CD8-positive, alpha-beta memory T cell (primary cell): ENCODE results near the gene IGSF10. TPM values are rescaled to one million over a fixed set of nuclear protein-coding genes. Genes with fewer than 3 reads are reported as not detected.
A peak's percentile ranks its signal among the peaks of the same experiment; 100 is the strongest.
"Not testable (repeated sequence)": the region's sequence is repeated elsewhere in the genome, so short reads cannot be mapped to it uniquely, and the experiment has no call there.

ENCODE experiments used
- CTCF ChIA-PET: fragments of 350-600 bp; sonication (Branson Sonifier 250); formaldehyde crosslinking; loops from one replicate; lab custom pipeline; 2021; ENCODE audit warnings: antibody characterized with exemption; lab: Charles Lee
- POLR2A ChIA-PET: fragments of 350-600 bp; sonication (Branson Sonifier 250); formaldehyde crosslinking; loops from one replicate; lab custom pipeline; 2021; ENCODE audit warnings: antibody characterized with exemption; lab: Charles Lee
- DNase-seq, 5 donors: peaks; one replicate each; pipeline versions ENCODE4 v3.0.0 to v3.0.0-alpha.2; 2020 to 2022; ENCODE audit warnings: mixed read lengths in 1 of 5
- H3K27ac ChIP-seq: one replicate; pipeline ENCODE4 v1.7.0; 2013; ENCODE audit warnings: low read depth, mild to moderate bottlenecking, low read length, moderate library complexity
- H3K27me3 ChIP-seq: 2 replicates; pipeline ENCODE4 v1.7.0; 2013; ENCODE audit warnings: low read length, mild to moderate bottlenecking; ENCODE audit not compliant: insufficient read depth, poor library complexity, severe bottlenecking
- H3K36me3 ChIP-seq: 2 replicates; pipeline ENCODE4 v1.7.0; 2013; ENCODE audit warnings: mild to moderate bottlenecking, low read length, moderate library complexity; ENCODE audit not compliant: insufficient read depth
- H3K4me1 ChIP-seq: 2 replicates; pipeline ENCODE4 v1.7.0; 2013; ENCODE audit warnings: mild to moderate bottlenecking, low read length, moderate library complexity; ENCODE audit not compliant: insufficient read depth
- H3K4me3 ChIP-seq: 2 replicates; pipeline ENCODE4 v1.7.0; 2013; ENCODE audit warnings: mild to moderate bottlenecking, low read length
- H3K9me3 ChIP-seq: 2 replicates; pipeline ENCODE4 v1.7.0; 2013; ENCODE audit warnings: mild to moderate bottlenecking, low read length
- H3K27ac Mint-ChIP-seq, 8 donors: one replicate each; pipeline ENCODE4 v1.8.0; 2020 to 2021; ENCODE audit warnings: mixed read lengths in 8 of 8, mild to moderate bottlenecking in 6 of 8, inconsistent platforms in 3 of 8, moderate library complexity in 3 of 8
- H3K27me3 Mint-ChIP-seq, 2 donors: one replicate each; pipeline ENCODE4 v1.8.0; 2020 to 2021; ENCODE audit warnings: mixed read lengths in 2 of 2, mild to moderate bottlenecking in 1 of 2, moderate library complexity in 1 of 2
- H3K36me3 Mint-ChIP-seq, 3 donors: one replicate each; pipeline ENCODE4 v1.8.0; 2020 to 2021; ENCODE audit warnings: mixed read lengths in 3 of 3, inconsistent platforms in 1 of 3, mild to moderate bottlenecking in 1 of 3
- H3K4me1 Mint-ChIP-seq, 3 donors: one replicate each; pipeline ENCODE4 v1.8.0; 2020 to 2021; ENCODE audit warnings: mixed read lengths in 3 of 3, inconsistent platforms in 1 of 3, mild to moderate bottlenecking in 1 of 3
- H3K4me3 Mint-ChIP-seq, 7 donors: one replicate each; pipeline ENCODE4 v1.8.0; 2020 to 2021; ENCODE audit warnings: mixed read lengths in 7 of 7, mild to moderate bottlenecking in 6 of 7, moderate library complexity in 4 of 7, inconsistent platforms in 2 of 7
- H3K9me3 Mint-ChIP-seq, 5 donors: one replicate each; pipeline ENCODE4 v1.8.0; 2020 to 2022; ENCODE audit warnings: mixed read lengths in 5 of 5, mild to moderate bottlenecking in 3 of 5, moderate library complexity in 2 of 5, inconsistent platforms in 1 of 5
- polyA plus RNA-seq: library from polyadenylated mRNA; unstranded; fragments of 300-500 nt; fragmentation: Illumina TruSeq; gene quantifications from one replicate; pipeline ENCODE4 v1.2.3, GENCODE V29; 2021
- total RNA-seq, 2 experiments: library from RNA; stranded (reverse); gene quantifications; one replicate each; pipeline ENCODE4 v1.2.3, GENCODE V29; 2021

IGSF10 gene
- total and polyA plus RNA-seq, 3 experiments from 2014 or later, result not detected

- ChIA-PET POLR2A (no interaction called here), CTCF (no interaction called here)
- no peak for DNase-seq
- H3K4me3 Mint-ChIP-seq, result no peak overlapping the region
- Histone ChIP-seq H3K27me3 (no peaks in the 10 kb centered on the region), H3K4me3 (no peak overlapping the region), H3K36me3 (no peaks in the 10 kb centered on the region), H3K27ac (no peak overlapping the region), H3K9me3 (no peaks in the 10 kb centered on the region), H3K4me1 (no peaks in the 10 kb centered on the region)
- H3K4me1 Mint-ChIP-seq, result no peaks in the 10 kb centered on the region
- no peaks in the 10 kb centered on the region for H3K36me3 Mint-ChIP-seq
- H3K27me3 Mint-ChIP-seq, result peaks cover 0 to 4% of the 10 kb centered on the region in 2 donors
- H3K9me3 Mint-ChIP-seq, result peaks cover 0 to 3% (median 0%) of the 10 kb centered on the region in 5 donors
- H3K27ac Mint-ChIP-seq, result no peak overlapping the region
Observed at GRCh38 chr3:151499168-151499567, 38.3 kb upstream of the IGSF10 start.

- no peaks in the 10 kb centered on the region for H3K4me1 ChIP-seq
- POLR2A ChIA-PET, result no interaction called here
- no peaks in the 10 kb centered on the region for H3K9me3 ChIP-seq
Observed at GRCh38 chr3:151491525-151491924, 30.7 kb upstream of the IGSF10 start.

GRCh38 chr3:151487833-151488232 is 27.0 kb upstream of the IGSF10 start:
- H3K27ac Mint-ChIP-seq, H3K27me3 ChIP-seq, H3K27ac ChIP-seq, H3K9me3 ChIP-seq, POLR2A ChIA-PET, H3K4me1 Mint-ChIP-seq, H3K36me3 ChIP-seq, H3K36me3 Mint-ChIP-seq, H3K4me3 ChIP-seq, H3K4me3 Mint-ChIP-seq, CTCF ChIA-PET, H3K4me1 ChIP-seq, DNase-seq: not testable (repeated sequence)
- Mint-ChIP-seq H3K9me3 (peaks cover 5 to 12% (median 7%) of the 10 kb centered on the region in 5 donors), H3K27me3 (peaks cover 9 to 25% of the 10 kb centered on the region in 2 donors)

More at GRCh38 chr3:151491525-151491924, 30.7 kb upstream of the IGSF10 start:
- CTCF ChIA-PET, result no interaction called here
- H3K27ac ChIP-seq, result no peak overlapping the region
- H3K36me3 ChIP-seq, result no peaks in the 10 kb centered on the region
- Mint-ChIP-seq H3K4me1 (no peaks in the 10 kb centered on the region), H3K4me3 (no peak overlapping the region), H3K9me3 (peaks cover 0 to 5% (median 3%) of the 10 kb centered on the region in 5 donors), H3K27me3 (peaks cover 4 to 5% of the 10 kb centered on the region in 2 donors), H3K27ac (peak overlapping the region in 1 of 8 donors; percentile 63), H3K36me3 (no peaks in the 10 kb centered on the region)
- H3K4me3 ChIP-seq, result no peak overlapping the region
- no peak for DNase-seq
- no peaks in the 10 kb centered on the region for H3K27me3 ChIP-seq

DNA sequence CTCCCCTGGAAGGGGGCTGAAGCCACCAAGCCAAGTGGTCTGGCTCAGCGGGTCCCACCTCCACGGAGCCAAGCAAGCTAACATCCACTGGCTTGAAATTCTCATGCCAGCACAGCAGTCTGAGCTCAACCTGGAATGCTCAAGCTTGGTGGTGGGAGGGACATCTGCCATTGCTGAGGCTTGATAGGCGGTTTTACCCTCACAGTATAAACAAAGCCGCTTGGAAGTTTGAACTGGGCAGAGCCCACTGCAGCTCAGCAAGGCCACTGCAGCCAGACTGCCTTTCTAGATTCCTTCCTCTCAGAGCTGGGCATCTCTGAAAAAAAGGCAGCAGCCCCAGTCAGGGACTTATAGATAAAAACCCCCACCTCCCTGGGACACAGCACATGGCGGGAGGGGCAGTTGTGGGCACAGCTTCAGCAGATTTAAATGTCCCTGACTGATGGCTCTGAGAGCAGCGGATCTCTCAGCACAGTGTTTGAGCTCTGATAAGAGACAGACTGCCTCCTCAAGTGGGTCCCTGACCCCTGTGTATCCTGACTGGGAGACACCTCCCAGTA is 23.2 kb upstream of the IGSF10 start:
- peaks cover 0 to 9% (median 0%) of the 10 kb centered on the region in 3 donors for H3K36me3 Mint-ChIP-seq
- H3K27me3 Mint-ChIP-seq, result peaks cover 14 to 48% of the 10 kb centered on the region in 2 donors
- no peaks in the 10 kb centered on the region for H3K4me1 Mint-ChIP-seq
- H3K36me3 ChIP-seq, result no peaks in the 10 kb centered on the region
- CTCF ChIA-PET, result interaction anchor here (3.2 kb wide), 1 partner anchor 16 kb away, joined by 13 read pairs; no protein-coding TSS in a partner anchor
- H3K9me3 ChIP-seq, result peaks cover 5% of the 10 kb centered on the region
- POLR2A ChIA-PET, result no interaction called here
- peaks cover 17 to 26% (median 19%) of the 10 kb centered on the region in 5 donors for H3K9me3 Mint-ChIP-seq
- no peak overlapping the region for H3K4me3 Mint-ChIP-seq
- DNase-seq, result no peak
- H3K27ac ChIP-seq, result no peak overlapping the region
- no peak overlapping the region for H3K27ac Mint-ChIP-seq
- H3K4me1 ChIP-seq, result no peaks in the 10 kb centered on the region
- no peaks in the 10 kb centered on the region for H3K27me3 ChIP-seq
- H3K4me3 ChIP-seq, result no peak overlapping the region

DNA sequence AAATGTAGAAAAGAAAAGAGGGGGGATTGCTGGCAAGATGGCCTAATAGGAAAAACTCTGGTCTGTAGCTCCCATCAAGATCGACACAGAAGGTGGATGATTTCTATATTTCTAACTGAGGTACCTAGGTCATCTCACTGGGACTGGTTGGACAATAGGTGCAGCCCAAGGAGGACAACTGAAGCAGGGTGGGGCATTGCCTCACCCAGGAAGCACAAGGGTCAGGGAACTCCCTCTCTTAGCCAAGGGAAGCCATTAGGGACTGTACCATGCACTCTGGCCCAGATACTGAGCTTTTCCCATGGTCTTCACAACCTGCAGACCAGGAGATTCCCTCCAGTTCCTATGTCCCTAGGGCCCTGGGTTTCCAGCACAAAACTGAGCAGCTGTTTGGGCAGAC is 22.6 kb upstream of the IGSF10 start:
- ChIA-PET POLR2A (no interaction called here), CTCF (interaction anchor here (3.2 kb wide), 1 partner anchor 15 kb away, joined by 13 read pairs; no protein-coding TSS in a partner anchor)

GRCh38 chr3:151480492-151480891 is 19.6 kb upstream of the IGSF10 start:
- no peaks in the 10 kb centered on the region for H3K36me3 ChIP-seq
- no peak overlapping the region for H3K27ac Mint-ChIP-seq
- H3K27ac ChIP-seq, result no peak overlapping the region
- H3K9me3 ChIP-seq, result peaks cover 5% of the 10 kb centered on the region
- H3K27me3 ChIP-seq, result no peaks in the 10 kb centered on the region
- H3K4me3 Mint-ChIP-seq, result no peak overlapping the region
- no peak overlapping the region for H3K4me3 ChIP-seq
- H3K36me3 Mint-ChIP-seq, result peaks cover 0 to 9% (median 0%) of the 10 kb centered on the region in 3 donors
- no peak for DNase-seq
- peaks cover 17 to 24% (median 20%) of the 10 kb centered on the region in 5 donors for H3K9me3 Mint-ChIP-seq
- ChIA-PET CTCF (interaction anchor here (2.0 kb wide), 1 partner anchor 13 kb away, joined by 4 read pairs; no protein-coding TSS in a partner anchor), POLR2A (no interaction called here)
- H3K27me3 Mint-ChIP-seq, result peaks cover 11 to 47% of the 10 kb centered on the region in 2 donors
- H3K4me1 ChIP-seq, result no peaks in the 10 kb centered on the region
- no peaks in the 10 kb centered on the region for H3K4me1 Mint-ChIP-seq

More for the DNA sequence above, 22.6 kb upstream of the IGSF10 start:
- Mint-ChIP-seq H3K4me3 (no peak overlapping the region), H3K27me3 (peaks cover 11 to 53% of the 10 kb centered on the region in 2 donors), H3K4me1 (no peaks in the 10 kb centered on the region), H3K27ac (no peak overlapping the region), H3K9me3 (peaks cover 17 to 26% (median 21%) of the 10 kb centered on the region in 5 donors), H3K36me3 (peaks cover 0 to 9% (median 0%) of the 10 kb centered on the region in 3 donors)
- Histone ChIP-seq H3K9me3 (peaks cover 5% of the 10 kb centered on the region), H3K27ac (no peak overlapping the region), H3K27me3 (no peaks in the 10 kb centered on the region), H3K4me1 (no peaks in the 10 kb centered on the region), H3K4me3 (no peak overlapping the region), H3K36me3 (no peaks in the 10 kb centered on the region)
- DNase-seq, result no peak

- ChIA-PET POLR2A (interaction anchor here (0.6 kb wide), 1 partner anchor 58 kb away, joined by 3 read pairs; no protein-coding TSS in a partner anchor), CTCF (interaction anchor here (2.0 kb wide), 1 partner anchor 12 kb away, joined by 4 read pairs; no protein-coding TSS in a partner anchor)
- H3K36me3 ChIP-seq, result no peaks in the 10 kb centered on the region
- peaks cover 17 to 24% (median 19%) of the 10 kb centered on the region in 5 donors for H3K9me3 Mint-ChIP-seq
- H3K27ac Mint-ChIP-seq, result no peak overlapping the region
- peaks cover 0 to 9% (median 0%) of the 10 kb centered on the region in 3 donors for H3K36me3 Mint-ChIP-seq
- H3K4me3 Mint-ChIP-seq, result no peak overlapping the region
- H3K4me3 ChIP-seq, result no peak overlapping the region
- H3K27ac ChIP-seq, result no peak overlapping the region
- H3K27me3 Mint-ChIP-seq, result peaks cover 9 to 42% of the 10 kb centered on the region in 2 donors
- H3K27me3 ChIP-seq, result no peaks in the 10 kb centered on the region
- H3K4me1 Mint-ChIP-seq, result no peaks in the 10 kb centered on the region
- DNase-seq, result no peak
- peaks cover 5% of the 10 kb centered on the region for H3K9me3 ChIP-seq
- no peaks in the 10 kb centered on the region for H3K4me1 ChIP-seq
Observed at GRCh38 chr3:151479452-151479851, 18.6 kb upstream of the IGSF10 start.

GRCh38 chr3:151478335-151478697 is 17.5 kb upstream of the IGSF10 start:
- no peak for DNase-seq
- H3K4me3 Mint-ChIP-seq, result no peak overlapping the region
- Histone ChIP-seq H3K9me3 (peaks cover 5% of the 10 kb centered on the region), H3K27me3 (no peaks in the 10 kb centered on the region), H3K36me3 (no peaks in the 10 kb centered on the region), H3K4me3 (no peak overlapping the region), H3K27ac (no peak overlapping the region), H3K4me1 (no peaks in the 10 kb centered on the region)
- ChIA-PET CTCF (no interaction called here), POLR2A (no interaction called here)
- peaks cover 0 to 9% (median 0%) of the 10 kb centered on the region in 3 donors for H3K36me3 Mint-ChIP-seq
- H3K27ac Mint-ChIP-seq, result no peak overlapping the region
- peaks cover 7 to 39% of the 10 kb centered on the region in 2 donors for H3K27me3 Mint-ChIP-seq
- peaks cover 16 to 22% (median 19%) of the 10 kb centered on the region in 5 donors for H3K9me3 Mint-ChIP-seq
- no peaks in the 10 kb centered on the region for H3K4me1 Mint-ChIP-seq
